Glutamatergic neuron (in vitro differentiated cells): ENCODE results near the gene EHMT2. TPM values are rescaled to one million over a fixed set of nuclear protein-coding genes. Genes with fewer than 3 reads are reported as not detected.
"Not testable (repeated sequence)": the region's sequence is repeated elsewhere in the genome, so short reads cannot be mapped to it uniquely, and the experiment has no call there.

ENCODE experiments used
- DNase-seq: peaks from one replicate; pipeline ENCODE4 v3.0.0; 2022
- H3K27ac Mint-ChIP-seq: one replicate; pipeline ENCODE4 v1.8.0; 2020; ENCODE audit warnings: mild to moderate bottlenecking, mixed read lengths, inconsistent platforms; ENCODE audit not compliant: unreplicated experiment
- H3K27me3 Mint-ChIP-seq: one replicate; pipeline ENCODE4 v1.8.0; 2020; ENCODE audit warnings: mild to moderate bottlenecking, moderate library complexity, mixed read lengths, inconsistent platforms; ENCODE audit not compliant: unreplicated experiment
- H3K36me3 Mint-ChIP-seq: one replicate; pipeline ENCODE4 v1.8.0; 2020; ENCODE audit warnings: mild to moderate bottlenecking, mixed read lengths, inconsistent platforms; ENCODE audit not compliant: unreplicated experiment
- H3K4me1 Mint-ChIP-seq: one replicate; pipeline ENCODE4 v1.8.0; 2020; ENCODE audit warnings: mild to moderate bottlenecking, low read depth, mixed read lengths, inconsistent platforms; ENCODE audit not compliant: unreplicated experiment
- H3K4me3 Mint-ChIP-seq: one replicate; pipeline ENCODE4 v1.8.0; 2020; ENCODE audit warnings: mild to moderate bottlenecking, mixed read lengths, inconsistent platforms; ENCODE audit not compliant: unreplicated experiment
- H3K9me3 Mint-ChIP-seq: one replicate; pipeline ENCODE4 v1.8.0; 2020; ENCODE audit warnings: mild to moderate bottlenecking, moderate library complexity, mixed read lengths, inconsistent platforms; ENCODE audit not compliant: unreplicated experiment
- total RNA-seq: library from RNA; stranded (reverse); fragmentation: NEBNext Ultra II Directional; extraction: Animal tissue kit (Norgen Biotek cat#: 25700); gene quantifications from one replicate; pipeline ENCODE4 v1.2.1, GENCODE V29; 2021; ENCODE audit not compliant: unreplicated experiment
- TF ChIP-seq, protein P1 (sequence below): fragments of 200-600 bp; sonication (generic); IDR thresholded peaks from one replicate; pipeline ENCODE4 v1.5.0; 2021; ENCODE audit not compliant: partially characterized antibody, unreplicated experiment

Gene EHMT2
- total RNA-seq, 1 donor from 2014 or later: 113 TPM

DNA sequence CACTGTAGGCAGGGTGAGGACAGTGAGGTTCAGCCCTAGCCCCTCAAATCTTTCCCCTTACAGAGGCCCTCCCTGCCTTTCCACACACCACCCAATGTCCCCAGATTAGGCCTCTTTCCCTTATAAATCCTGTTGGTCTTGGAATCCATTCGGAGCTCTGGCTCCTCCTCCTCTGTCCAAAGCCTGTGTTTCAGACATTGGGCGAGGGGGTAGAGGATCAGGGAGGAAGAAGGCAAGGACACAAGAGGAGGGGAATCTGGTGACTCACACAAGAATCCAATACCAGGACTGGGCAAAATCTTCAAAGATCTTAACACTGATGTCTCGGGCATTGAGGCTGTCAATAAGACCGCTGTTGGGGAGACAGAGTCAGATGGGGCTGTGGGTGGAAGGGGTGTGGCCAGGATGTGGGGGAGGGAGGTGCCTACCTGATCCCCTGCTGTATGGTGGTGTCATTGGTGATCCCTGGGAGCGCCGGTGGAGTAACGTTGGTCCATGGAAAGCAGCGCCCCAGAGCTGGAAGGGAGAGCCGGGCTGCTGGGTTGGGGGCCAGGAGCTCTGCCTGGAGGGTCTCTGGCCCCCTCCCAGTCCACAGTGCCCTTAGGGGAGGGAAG, 26.3 kb downstream of the EHMT2 start:
- Mint-ChIP-seq H3K4me1 (no peaks in the 10 kb centered on the region), H3K9me3 (no peaks in the 10 kb centered on the region), H3K27me3 (peaks cover 5% of the 10 kb centered on the region), H3K27ac (no peak overlapping the region), H3K36me3 (no peaks in the 10 kb centered on the region), H3K4me3 (no peak overlapping the region)
- TF ChIP-seq, protein P1, sequence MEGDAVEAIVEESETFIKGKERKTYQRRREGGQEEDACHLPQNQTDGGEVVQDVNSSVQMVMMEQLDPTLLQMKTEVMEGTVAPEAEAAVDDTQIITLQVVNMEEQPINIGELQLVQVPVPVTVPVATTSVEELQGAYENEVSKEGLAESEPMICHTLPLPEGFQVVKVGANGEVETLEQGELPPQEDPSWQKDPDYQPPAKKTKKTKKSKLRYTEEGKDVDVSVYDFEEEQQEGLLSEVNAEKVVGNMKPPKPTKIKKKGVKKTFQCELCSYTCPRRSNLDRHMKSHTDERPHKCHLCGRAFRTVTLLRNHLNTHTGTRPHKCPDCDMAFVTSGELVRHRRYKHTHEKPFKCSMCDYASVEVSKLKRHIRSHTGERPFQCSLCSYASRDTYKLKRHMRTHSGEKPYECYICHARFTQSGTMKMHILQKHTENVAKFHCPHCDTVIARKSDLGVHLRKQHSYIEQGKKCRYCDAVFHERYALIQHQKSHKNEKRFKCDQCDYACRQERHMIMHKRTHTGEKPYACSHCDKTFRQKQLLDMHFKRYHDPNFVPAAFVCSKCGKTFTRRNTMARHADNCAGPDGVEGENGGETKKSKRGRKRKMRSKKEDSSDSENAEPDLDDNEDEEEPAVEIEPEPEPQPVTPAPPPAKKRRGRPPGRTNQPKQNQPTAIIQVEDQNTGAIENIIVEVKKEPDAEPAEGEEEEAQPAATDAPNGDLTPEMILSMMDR: no peak
- DNase-seq: no peak

DNA sequence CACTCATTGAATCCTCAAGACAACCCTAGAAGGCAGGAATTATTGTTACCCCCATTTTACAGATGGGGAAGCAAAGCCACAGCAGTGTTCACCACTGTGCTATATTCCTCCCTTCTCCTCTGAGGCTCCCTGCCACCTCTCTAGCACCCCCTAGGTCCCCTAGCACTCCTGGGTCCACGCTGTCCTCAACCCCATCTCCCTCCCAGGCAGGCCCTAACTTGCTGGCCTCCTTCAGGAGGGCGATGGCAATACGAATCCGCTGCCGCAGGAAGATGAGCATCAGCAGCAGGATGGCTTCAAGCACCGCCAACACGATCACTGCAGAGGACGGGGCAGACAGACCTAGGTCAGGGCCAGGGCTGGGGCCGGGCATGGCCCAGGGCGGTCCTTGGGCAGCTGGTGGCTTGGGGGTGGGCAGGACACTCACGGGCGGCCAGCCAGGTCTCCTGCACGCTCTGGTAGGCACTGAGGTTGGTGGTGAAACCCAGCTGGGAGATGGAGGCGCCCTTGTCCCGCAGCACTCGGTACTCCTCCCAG, 27.0 kb downstream of the EHMT2 start:
- no peak overlapping the region for H3K27ac Mint-ChIP-seq
- H3K4me3 Mint-ChIP-seq: no peak overlapping the region
- H3K27me3 Mint-ChIP-seq: peaks cover 3% of the 10 kb centered on the region
- no peaks in the 10 kb centered on the region for H3K9me3 Mint-ChIP-seq
- no peak for DNase-seq
- H3K36me3 Mint-ChIP-seq: no peaks in the 10 kb centered on the region
- TF ChIP-seq, protein P1: no peak
- H3K4me1 Mint-ChIP-seq: no peaks in the 10 kb centered on the region

DNA sequence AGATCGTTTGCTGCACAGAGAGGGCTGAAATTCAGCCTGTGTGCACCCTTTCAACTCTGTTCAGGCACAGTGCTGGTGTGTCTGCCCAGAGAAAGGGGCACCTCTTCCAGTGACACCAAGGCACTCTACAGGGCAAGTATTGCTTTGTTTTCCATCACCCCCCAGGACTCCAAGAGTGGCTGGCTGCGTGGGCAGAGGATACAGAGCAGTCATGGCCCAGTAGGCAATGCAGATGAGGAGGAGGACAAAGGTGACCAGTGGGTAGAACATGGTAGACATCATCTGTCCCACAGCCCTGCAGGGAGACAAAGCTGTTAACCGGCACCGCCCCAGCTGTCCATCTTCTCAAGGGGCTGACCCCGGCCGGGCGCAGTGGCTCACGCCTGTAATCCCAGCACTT, 28.2 kb downstream of the EHMT2 start:
- DNase-seq: no peak
- H3K36me3 Mint-ChIP-seq: no peaks in the 10 kb centered on the region
- no peak overlapping the region for H3K27ac Mint-ChIP-seq
- H3K27me3 Mint-ChIP-seq: peaks cover 3% of the 10 kb centered on the region
- peaks cover 2% of the 10 kb centered on the region for H3K4me1 Mint-ChIP-seq
- TF ChIP-seq, protein P1: no peak
- H3K4me3 Mint-ChIP-seq: no peak overlapping the region
- H3K9me3 Mint-ChIP-seq: no peaks in the 10 kb centered on the region

DNA sequence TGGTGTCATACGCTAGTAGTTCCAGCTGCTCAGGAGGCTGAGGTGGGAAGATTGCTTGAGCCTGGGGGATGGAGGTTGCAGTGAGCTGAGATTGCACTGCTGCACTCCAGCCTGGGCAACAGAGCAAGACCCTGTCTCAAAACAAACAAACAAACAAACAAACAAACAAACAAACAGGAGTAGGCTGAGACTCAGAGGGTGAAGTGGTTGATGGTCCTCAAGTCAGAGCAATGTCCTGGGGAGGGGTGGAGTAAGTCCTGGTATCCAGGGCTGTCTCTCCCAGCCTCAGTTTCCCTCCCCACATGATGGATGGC, 28.9 kb downstream of the EHMT2 start:
- not testable (repeated sequence) for DNase-seq, H3K36me3 Mint-ChIP-seq, H3K9me3 Mint-ChIP-seq, H3K27me3 Mint-ChIP-seq, H3K4me3 Mint-ChIP-seq, H3K4me1 Mint-ChIP-seq, H3K27ac Mint-ChIP-seq

DNA sequence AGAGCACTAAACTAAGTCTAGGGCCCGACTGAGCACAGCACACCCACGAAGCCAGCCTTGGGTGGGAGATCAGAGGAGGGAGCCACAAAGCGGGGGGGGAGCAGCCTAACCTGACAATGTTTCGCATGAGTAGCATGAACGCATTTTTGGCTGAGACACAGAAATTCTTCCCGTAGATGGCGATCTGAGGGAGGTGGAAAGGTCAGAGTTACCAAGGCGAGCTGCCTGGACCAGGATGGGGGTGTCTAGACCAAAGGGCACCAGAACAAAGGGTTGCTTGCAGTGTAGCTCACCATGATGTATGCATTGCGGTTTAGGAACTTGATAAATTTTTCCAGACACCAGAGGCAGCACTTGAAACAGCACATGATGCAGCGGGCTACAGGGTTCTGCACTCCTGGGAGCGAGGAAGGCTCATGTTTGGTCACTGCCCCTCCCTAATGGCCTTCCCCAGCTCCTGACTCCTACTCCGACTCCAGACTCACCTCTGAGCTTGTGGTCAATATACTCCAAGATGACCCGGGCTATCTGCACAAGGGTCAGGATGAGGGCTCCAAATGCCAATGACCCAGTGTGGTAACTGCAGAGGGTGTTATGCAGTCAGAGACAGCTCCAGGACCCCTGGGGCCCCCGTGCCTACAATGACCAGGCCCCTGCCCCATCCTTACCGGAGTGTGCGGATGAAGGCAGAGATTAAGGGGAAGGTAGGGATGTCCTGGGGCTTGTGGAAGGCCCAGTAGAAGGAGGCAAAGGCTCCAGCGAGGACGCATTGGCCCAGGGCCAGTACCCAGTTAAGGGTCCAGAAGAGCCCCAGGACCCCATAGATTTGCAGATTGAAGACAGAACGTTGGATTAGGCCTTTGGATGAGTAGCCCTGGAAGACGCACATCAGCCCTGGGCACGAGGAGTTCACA, 32.0 kb downstream of the EHMT2 start:
- H3K4me3 Mint-ChIP-seq: peak overlapping the region; percentile 59
- H3K27me3 Mint-ChIP-seq: peaks cover 7% of the 10 kb centered on the region
- TF ChIP-seq, protein P1: no peak
- no peaks in the 10 kb centered on the region for H3K36me3 Mint-ChIP-seq
- peak overlapping the region; percentile 29 for H3K27ac Mint-ChIP-seq
- peaks cover 2% of the 10 kb centered on the region for H3K4me1 Mint-ChIP-seq
- no peak for DNase-seq
- peaks cover 2% of the 10 kb centered on the region for H3K9me3 Mint-ChIP-seq
